Small intestine (tissue), 7 donors: ENCODE data around the gene CAV2. TPM values are rescaled to one million over a fixed set of nuclear protein-coding genes. Genes with fewer than 3 reads are reported as not detected.

Experiments
- DNase-seq, 2 donors: peaks; one replicate each; pipeline versions ENCODE4 v3.0.0 to v3.0.0-alpha.2; 2013
- FAIRE-seq: peaks from 2 replicates; lab custom pipeline; 2012; peaks lifted over from hg19 to GRCh38; lab: Jason Lieb, UNC
- H3K27ac ChIP-seq, 3 donors: one replicate each; pipeline ENCODE4 v1.5.1; 2013; ENCODE audit warnings: low read length in 2 of 3, mild to moderate bottlenecking in 2 of 3, control low read depth in 1 of 3, inconsistent platforms in 1 of 3, low read depth in 1 of 3, moderate library complexity in 1 of 3
- H3K27me3 ChIP-seq, 3 donors: one replicate each; pipeline ENCODE4 v1.6.1; 2013; ENCODE audit warnings: low read length in 3 of 3, inconsistent platforms in 1 of 3; ENCODE audit not compliant: control insufficient read depth in 3 of 3, insufficient read depth in 3 of 3
- H3K36me3 ChIP-seq, 3 donors: one replicate each; pipeline ENCODE4 v1.6.1; 2013; ENCODE audit warnings: low read length in 3 of 3, inconsistent platforms in 1 of 3, low read depth in 1 of 3, mild to moderate bottlenecking in 1 of 3, moderate library complexity in 1 of 3; ENCODE audit not compliant: control insufficient read depth in 3 of 3, insufficient read depth in 2 of 3
- H3K4me1 ChIP-seq, 3 donors: one replicate each; pipeline ENCODE4 v1.6.1; 2013; ENCODE audit warnings: low read length in 2 of 3, inconsistent platforms in 1 of 3, low read depth in 1 of 3, mild to moderate bottlenecking in 1 of 3, moderate library complexity in 1 of 3; ENCODE audit not compliant: control insufficient read depth in 3 of 3, insufficient read depth in 2 of 3
- H3K4me3 ChIP-seq, 3 donors: one replicate each; pipeline ENCODE4 v1.5.1; 2013; ENCODE audit warnings: low read length in 3 of 3, control low read depth in 1 of 3, inconsistent platforms in 1 of 3, low read depth in 1 of 3, mild to moderate bottlenecking in 1 of 3, moderate library complexity in 1 of 3
- H3K9me3 ChIP-seq, 2 donors: one replicate each; pipeline ENCODE4 v1.6.1; 2013; ENCODE audit warnings: low read depth in 1 of 2, low read length in 1 of 2; ENCODE audit not compliant: control insufficient read depth in 2 of 2, insufficient read depth in 1 of 2
- WGBS, 3 donors: extraction: QIAGEN DNeasy Blood & Tissue Kit; methylation state at CpG; one replicate each; pipeline ENCODE4 v1.1.7; 2013; 5-methylcytosine and 5-hydroxymethylcytosine counted together
- polyA plus RNA-seq, 4 donors: library from polyadenylated mRNA; stranded (reverse) in 3 of 4; unstranded in 1 of 4; fragments of 200-250 nt in 3 of 4; fragments of 120-200 nt in 1 of 4; gene quantifications; one replicate each; pipeline versions ENCODE4 v1.2.1 to v1.2.3, GENCODE V29; 2013
- donor health status: healthy with polysubstance abuse.
- donor health status: control.
- donor health status: control.
- donor health status: Bipolar disorder and iron deficiency.
- donor health status: healthy.

The CAV2 gene
- polyA plus RNA-seq, 4 donors, result 7.2 to 25.5 (median 12.3) TPM

DNA sequence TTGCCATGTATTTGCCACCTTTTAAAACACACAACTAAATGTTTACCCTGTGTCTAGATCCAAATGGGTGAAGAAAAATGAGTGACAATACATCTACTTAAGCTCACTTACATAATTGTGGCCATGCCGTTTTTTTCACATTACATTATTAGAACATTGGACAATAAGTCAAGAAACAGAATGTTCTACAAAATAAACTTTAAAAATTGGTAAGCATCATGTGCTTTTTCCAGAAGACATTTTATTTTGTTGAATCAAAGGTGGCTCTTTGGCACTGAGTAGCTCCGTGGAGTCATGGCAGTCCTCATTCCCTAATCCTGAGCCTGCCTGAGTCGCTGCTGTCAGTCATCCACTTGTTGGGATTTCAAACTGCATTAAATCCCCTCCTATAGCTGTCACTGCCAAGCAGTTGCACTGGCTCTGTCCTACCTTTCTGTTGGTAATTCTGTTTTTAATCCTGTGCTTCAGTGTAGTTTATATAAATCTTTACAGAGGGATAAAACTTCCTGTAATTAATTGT, 57.6 kb downstream of the CAV2 start:
- H3K36me3 ChIP-seq, result peaks cover 0 to 4% (median 0%) of the 10 kb centered on the region in 3 donors
- DNase-seq (no peak), FAIRE-seq (no peak)
- no peak overlapping the region for H3K27ac ChIP-seq
- H3K9me3 ChIP-seq, result no peaks in the 10 kb centered on the region
- H3K4me3 ChIP-seq, result no peak overlapping the region
- H3K27me3 ChIP-seq, result no peaks in the 10 kb centered on the region
- H3K4me1 ChIP-seq, result no peaks in the 10 kb centered on the region
- 79 to 83% (median 81%) methylated on average over 3 of the region's 3 CpGs for WGBS, 3 donors

GRCh38 chr7:116557901-116558300, 58.4 kb downstream of the CAV2 start:
- Histone ChIP-seq H3K4me3 (no peak overlapping the region), H3K36me3 (peaks cover 0 to 4% (median 0%) of the 10 kb centered on the region in 3 donors), H3K27me3 (no peaks in the 10 kb centered on the region), H3K4me1 (no peaks in the 10 kb centered on the region), H3K9me3 (no peaks in the 10 kb centered on the region), H3K27ac (no peak overlapping the region)
- FAIRE-seq (no peak), DNase-seq (no peak)
- 73 to 81% (median 78%) methylated on average over 4 of the region's 4 CpGs for WGBS, 3 donors

Other genes with a start within 250 kb of the CAV2 start
- gene CAV1, start 25.3 kb downstream of the CAV2 start, polyA plus RNA-seq, result 10 to 100 TPM in 2 of 4 donors, 1 to 10 TPM in 2; 3.1 to 57.3 (median 25.6) TPM
- 10 to 100 TPM in 2 of 4 donors, 1 to 10 TPM in 2; 2.7 to 13.4 (median 8.2) TPM for gene MET, start 172.5 kb downstream of the CAV2 start, polyA plus RNA-seq